Measurements from ENCODE around the gene CDH15. TPM values are rescaled to one million over a fixed set of nuclear protein-coding genes. Genes with fewer than 3 reads are reported as not detected.

Gene CDH15
- total RNA-seq, 1 donor from 2014 or later: not detected

DNA sequence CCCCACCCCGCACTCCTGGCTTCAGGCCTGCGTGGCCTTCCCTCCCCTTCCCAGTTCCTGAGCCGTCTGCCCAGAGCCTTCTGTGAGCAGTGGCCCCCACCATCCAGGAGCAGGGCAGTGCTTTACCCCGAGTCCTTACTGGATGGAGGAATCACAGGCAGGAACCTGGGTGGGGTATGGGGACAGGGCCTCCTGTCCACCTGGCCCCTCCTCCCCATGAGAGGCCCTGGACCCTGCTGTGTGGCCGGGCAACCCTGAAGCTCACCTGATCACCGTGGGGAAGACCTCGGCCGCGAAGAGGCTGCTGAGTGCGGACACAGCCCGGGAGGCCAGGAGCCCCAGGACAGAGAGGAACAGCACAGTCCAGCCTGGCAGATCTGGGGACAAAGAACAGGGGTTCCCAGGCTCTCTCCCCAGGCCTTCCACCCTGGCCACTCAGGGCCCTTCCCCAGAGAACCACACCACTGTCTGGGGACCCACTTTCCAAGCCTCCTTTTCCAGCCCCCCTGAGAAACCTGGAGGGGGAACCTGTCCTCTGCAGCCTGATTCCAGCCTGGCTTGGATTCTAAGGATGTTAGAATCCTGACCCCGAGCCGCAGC is 25.6 kb downstream of the CDH15 start:
- intact Hi-C loops (cut with micrococcal nuclease): no loop called here

DNA sequence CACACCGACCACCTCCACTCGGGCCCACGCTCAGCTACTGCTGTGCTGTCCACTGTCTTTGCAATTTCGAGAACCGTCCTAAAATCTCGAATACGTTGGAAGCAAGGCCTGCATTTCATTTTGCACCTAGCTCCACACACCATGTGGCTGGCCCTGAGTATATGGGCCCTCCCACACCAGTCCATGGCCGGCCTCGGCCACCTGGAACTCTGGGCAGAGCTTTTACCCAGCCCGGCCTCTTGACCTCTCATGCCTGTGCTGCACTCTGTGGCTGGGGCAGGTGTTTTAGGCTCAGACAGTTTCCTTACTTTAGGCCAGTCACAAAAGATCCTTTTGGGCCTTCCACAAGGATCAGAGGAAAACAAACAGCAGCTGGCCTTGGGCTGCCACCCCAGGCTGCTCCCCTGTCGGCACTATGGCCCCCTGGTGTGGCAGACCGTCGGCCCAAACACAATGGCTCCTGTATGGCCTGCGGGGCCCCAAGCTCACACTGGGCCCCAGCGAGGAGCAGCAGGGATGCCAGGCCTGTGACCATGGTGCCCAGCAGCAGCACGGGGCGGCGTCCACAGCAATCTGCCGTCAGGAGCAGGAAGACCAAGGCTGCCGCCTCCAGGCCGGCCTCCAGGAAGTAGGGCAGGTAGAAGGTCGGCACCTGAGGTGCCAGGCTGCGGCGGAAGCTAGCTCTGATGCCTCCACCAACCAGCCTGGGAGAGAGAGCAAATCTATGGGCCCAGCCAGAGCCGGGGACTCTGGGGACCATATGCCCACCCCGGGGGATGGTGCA is 26.3 kb downstream of the CDH15 start:
- intact Hi-C loops (cut with micrococcal nuclease): no loop called here

- intact Hi-C loops (cut with micrococcal nuclease): no loop called here
Observed at GRCh38 chr16:89198417-89199240, 27.1 kb downstream of the CDH15 start.

- intact Hi-C loops (cut with micrococcal nuclease): no loop called here
Observed at GRCh38 chr16:89199241-89200123, 27.9 kb downstream of the CDH15 start.

GRCh38 chr16:89200124-89200849 is 28.7 kb downstream of the CDH15 start, which contains the start of gene SLC22A31:
Gene SLC22A31, minus strand, starts transcription at chr16:89200537. Its CDS starts 36 bp downstream, at chr16:89200501.
- intact Hi-C loops (cut with micrococcal nuclease): no loop called here

DNA sequence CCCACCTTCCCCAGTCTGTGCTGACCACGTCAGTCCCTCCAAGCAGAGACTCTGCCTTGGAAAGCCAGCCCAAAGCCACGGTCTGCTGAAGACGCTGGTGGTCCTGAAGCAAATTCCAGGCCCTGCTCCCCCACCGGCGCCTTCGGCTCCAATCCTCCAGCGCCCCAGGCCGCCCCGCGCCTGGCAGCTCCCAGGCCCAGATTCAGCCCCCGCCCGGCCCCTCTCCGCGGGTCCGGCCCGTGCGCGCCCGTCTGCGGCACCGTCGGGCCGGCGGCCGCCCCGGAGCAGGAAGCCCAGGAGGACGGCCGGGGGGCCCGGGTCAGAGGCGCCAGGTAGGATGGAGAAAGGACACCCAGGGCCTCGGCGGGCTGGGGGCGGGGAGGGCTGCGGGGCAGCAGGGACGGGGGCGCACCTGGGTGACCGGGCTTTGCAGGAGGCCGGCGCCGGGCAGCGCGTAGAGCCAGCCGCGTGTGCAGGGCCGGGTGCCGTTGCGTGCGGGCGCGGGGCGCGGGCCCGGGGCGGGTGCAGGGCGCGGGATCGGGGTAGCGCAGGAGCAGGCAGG is 29.4 kb downstream of the CDH15 start:
- intact Hi-C loops (cut with micrococcal nuclease): loop anchor here (1.0 kb wide), 5 partner anchors 8 to 673 kb away; partner anchors contain the start of gene CDH15

GRCh38 chr16:89201439-89202377 is 30.2 kb downstream of the CDH15 start:
- intact Hi-C loops (cut with micrococcal nuclease): loop anchor here (1.0 kb wide), 5 partner anchors 8 to 673 kb away; partner anchors contain the start of gene CDH15

GRCh38 chr16:89202422-89203215 is 31.1 kb downstream of the CDH15 start:
- intact Hi-C loops (cut with micrococcal nuclease): no loop called here

GRCh38 chr16:89207993-89208392 is 36.4 kb downstream of the CDH15 start:
- intact Hi-C loops (cut with micrococcal nuclease): no loop called here

GRCh38 chr16:89209522-89210044 is 38.0 kb downstream of the CDH15 start:
- intact Hi-C loops (cut with micrococcal nuclease): no loop called here

DNA sequence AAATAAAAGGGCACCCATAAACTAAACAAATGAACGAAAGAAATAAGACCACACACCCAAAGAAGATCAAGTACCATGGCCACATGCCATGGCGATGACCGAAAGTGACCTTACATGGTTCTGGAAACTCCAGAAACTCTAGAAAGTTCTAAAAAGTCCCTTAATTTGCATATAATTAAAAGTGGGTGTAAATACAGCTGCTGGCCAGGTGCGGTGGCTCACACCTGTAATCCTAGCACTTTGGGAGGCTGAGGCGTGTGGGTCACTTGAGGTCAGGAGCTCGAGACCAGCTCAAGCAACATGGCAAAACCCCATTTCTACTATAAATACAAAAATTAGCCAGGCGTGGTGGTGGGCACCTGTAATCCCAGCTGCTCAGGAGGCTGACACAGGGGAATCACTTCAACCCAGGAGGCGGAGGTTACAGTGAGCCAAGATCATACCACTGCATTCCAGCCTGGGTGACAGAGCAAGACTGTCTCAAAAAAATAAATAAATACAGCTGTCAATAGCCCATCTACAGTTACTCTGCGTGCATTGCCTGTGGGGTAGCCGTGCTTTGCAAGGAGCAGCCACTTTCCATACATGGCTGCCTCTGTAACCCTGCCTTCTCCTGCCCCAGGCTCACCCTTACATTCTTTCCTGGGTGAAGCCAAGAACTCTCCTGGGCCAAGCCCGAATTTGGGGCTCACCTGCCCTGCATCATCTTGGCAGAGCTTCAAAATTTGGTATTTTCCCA is 38.8 kb downstream of the CDH15 start:
- intact Hi-C loops (cut with micrococcal nuclease): no loop called here

DNA sequence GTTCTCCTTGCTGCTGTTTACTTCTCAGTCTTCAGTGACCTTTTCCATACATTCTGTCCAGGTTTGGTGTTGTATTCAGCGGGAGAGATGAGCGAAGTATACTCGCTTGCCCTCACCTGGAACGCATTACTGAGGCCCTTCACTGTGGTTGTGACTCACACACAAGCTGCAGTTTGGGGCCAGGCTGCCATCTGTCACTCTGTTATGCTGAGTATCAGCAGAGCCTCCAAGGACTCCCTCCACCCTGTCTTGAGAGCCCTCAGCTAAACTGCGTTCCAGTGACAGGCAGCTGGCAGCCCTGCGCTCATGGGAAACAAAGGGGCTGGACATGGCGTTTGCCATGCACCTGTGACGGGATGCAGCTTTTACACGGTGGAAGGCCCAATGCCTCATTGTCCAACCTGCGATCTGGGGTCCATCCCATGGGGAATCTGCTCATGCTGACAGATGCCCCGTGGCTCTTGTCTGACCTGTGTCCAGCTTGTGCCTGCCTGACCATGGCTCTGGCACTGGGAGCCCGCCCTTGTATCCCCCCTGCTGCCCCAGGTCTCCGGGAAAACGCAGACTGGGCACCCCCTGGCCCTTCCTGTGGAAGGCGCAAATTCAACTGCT is 39.5 kb downstream of the CDH15 start:
- intact Hi-C loops (cut with micrococcal nuclease): no loop called here

- intact Hi-C loops (cut with micrococcal nuclease): loop anchor here (1.0 to 2.0 kb wide), 17 partner anchors 15 to 646 kb away; partner anchors contain the start of genes ANKRD11, CDH15, RPL13 and SPG7
Observed at GRCh38 chr16:89216315-89217137, 45.0 kb downstream of the CDH15 start.

- intact Hi-C loops (cut with micrococcal nuclease): loop anchor here (1.0 to 2.0 kb wide), 10 partner anchors 24 to 646 kb away; partner anchors contain the start of genes ANKRD11, RPL13, SPG7 and ZC3H18
Observed at GRCh38 chr16:89217138-89217387, 45.5 kb downstream of the CDH15 start.

- intact Hi-C loops (cut with micrococcal nuclease): loop anchor here (1.0 to 2.0 kb wide), 10 partner anchors 24 to 647 kb away; partner anchors contain the start of genes ANKRD11, RPL13, SPG7 and ZC3H18
Observed at GRCh38 chr16:89217388-89218191, 46.0 kb downstream of the CDH15 start, which contains the start of gene ZNF778. Gene ZNF778, plus strand, starts transcription at chr16:89217703. Its CDS starts 3,425 bp downstream, at chr16:89221128.
